Ishikawa (cell line): ENCODE results near the gene NPC1L1.

Experiments
- CEBPB ChIP-seq: IDR thresholded peaks from 2 replicates; pipeline ENCODE4 v1.6.1; 2012
- CREB1 ChIP-seq: IDR thresholded peaks from 2 replicates; pipeline ENCODE4 v1.6.1; 2012; ENCODE audit warnings: low read depth
- EGR1 ChIP-seq: IDR thresholded peaks from 2 replicates; pipeline ENCODE4 v1.6.1; 2012
- EP300 ChIP-seq: IDR thresholded peaks from 2 replicates; pipeline ENCODE4 v1.6.1; 2012; ENCODE audit warnings: borderline replicate concordance
- FOXM1 ChIP-seq: IDR thresholded peaks from 2 replicates; pipeline ENCODE4 v1.6.1; 2012; ENCODE audit warnings: low read depth, borderline replicate concordance
- NFIC ChIP-seq: IDR thresholded peaks from 2 replicates; pipeline ENCODE4 v1.6.1; 2012
- RAD21 ChIP-seq: IDR thresholded peaks from 2 replicates; pipeline ENCODE4 v1.6.1; 2012; ENCODE audit warnings: low read depth
- TAF1 ChIP-seq: IDR thresholded peaks from 2 replicates; pipeline ENCODE4 v1.6.1; 2012; ENCODE audit warnings: low read depth, mild to moderate bottlenecking
- TCF12 ChIP-seq: IDR thresholded peaks from 2 replicates; pipeline ENCODE4 v1.6.1; 2012; ENCODE audit warnings: low read depth
- TEAD4 ChIP-seq: IDR thresholded peaks from 2 replicates; pipeline ENCODE4 v1.6.1; 2012
- YY1 ChIP-seq: IDR thresholded peaks from 2 replicates; pipeline ENCODE4 v1.6.1; 2012; ENCODE audit warnings: low read depth
- ZBTB7A ChIP-seq: IDR thresholded peaks from 2 replicates; pipeline ENCODE4 v1.6.1; 2012; ENCODE audit warnings: low read depth
- TF ChIP-seq, protein P1 (sequence below): IDR thresholded peaks from 2 replicates; pipeline ENCODE4 v1.6.1; 2012
- TF ChIP-seq, protein P2 (sequence below): IDR thresholded peaks from 2 replicates; pipeline ENCODE4 v1.6.1; 2012
- TF ChIP-seq, protein P3 (sequence below): IDR thresholded peaks from 2 replicates; pipeline ENCODE4 v1.6.1; 2012; ENCODE audit warnings: low read depth, mild to moderate bottlenecking

NPC1L1 gene, protein sequence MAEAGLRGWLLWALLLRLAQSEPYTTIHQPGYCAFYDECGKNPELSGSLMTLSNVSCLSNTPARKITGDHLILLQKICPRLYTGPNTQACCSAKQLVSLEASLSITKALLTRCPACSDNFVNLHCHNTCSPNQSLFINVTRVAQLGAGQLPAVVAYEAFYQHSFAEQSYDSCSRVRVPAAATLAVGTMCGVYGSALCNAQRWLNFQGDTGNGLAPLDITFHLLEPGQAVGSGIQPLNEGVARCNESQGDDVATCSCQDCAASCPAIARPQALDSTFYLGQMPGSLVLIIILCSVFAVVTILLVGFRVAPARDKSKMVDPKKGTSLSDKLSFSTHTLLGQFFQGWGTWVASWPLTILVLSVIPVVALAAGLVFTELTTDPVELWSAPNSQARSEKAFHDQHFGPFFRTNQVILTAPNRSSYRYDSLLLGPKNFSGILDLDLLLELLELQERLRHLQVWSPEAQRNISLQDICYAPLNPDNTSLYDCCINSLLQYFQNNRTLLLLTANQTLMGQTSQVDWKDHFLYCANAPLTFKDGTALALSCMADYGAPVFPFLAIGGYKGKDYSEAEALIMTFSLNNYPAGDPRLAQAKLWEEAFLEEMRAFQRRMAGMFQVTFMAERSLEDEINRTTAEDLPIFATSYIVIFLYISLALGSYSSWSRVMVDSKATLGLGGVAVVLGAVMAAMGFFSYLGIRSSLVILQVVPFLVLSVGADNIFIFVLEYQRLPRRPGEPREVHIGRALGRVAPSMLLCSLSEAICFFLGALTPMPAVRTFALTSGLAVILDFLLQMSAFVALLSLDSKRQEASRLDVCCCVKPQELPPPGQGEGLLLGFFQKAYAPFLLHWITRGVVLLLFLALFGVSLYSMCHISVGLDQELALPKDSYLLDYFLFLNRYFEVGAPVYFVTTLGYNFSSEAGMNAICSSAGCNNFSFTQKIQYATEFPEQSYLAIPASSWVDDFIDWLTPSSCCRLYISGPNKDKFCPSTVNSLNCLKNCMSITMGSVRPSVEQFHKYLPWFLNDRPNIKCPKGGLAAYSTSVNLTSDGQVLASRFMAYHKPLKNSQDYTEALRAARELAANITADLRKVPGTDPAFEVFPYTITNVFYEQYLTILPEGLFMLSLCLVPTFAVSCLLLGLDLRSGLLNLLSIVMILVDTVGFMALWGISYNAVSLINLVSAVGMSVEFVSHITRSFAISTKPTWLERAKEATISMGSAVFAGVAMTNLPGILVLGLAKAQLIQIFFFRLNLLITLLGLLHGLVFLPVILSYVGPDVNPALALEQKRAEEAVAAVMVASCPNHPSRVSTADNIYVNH (N-terminal part only)

DNA sequence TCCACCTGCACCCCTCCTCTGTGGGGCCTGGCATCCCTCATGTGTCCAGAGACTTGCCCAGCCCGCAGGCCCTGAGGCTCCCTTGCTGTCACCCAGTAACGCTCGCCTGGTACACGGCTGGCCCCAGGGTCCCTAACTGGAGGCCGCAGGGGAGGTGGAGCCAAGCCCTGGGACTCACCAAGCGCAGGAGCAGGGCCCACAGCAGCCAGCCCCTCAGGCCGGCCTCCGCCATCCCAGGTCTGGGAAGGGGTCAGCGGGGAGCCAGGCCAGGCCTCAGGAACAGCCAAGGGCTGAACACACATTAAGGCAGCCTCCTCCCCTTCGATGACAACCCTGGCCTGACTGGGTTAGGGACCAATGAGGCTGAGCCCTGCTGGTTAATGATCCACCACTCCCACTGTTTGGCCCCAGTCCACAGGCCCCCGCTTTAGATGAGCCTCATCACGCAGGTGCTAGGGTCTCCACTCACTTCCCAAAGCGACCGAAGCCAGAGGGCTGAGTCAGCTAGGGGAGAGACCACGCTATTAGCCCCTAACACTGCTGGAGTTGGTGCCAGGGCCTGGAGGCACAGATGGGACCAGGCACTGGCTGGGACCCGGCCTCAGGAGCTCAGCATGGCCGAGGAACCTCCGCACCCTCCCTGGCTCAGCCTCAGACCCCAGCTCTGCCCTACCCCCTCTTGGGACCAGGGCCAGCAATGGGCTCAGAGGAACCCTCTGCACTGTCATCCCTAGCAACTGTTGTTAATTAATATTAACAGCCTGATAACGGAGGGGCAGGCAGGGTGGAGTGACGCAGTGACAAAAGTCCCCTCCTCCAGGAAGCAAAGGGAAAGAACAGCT lies at the start of gene NPC1L1:
Gene NPC1L1, minus strand, starts transcription at position 303 of the 842 bp plus-strand sequence. Its CDS starts 71 bp downstream, at position 232.
- TF ChIP-seq, protein P1, sequence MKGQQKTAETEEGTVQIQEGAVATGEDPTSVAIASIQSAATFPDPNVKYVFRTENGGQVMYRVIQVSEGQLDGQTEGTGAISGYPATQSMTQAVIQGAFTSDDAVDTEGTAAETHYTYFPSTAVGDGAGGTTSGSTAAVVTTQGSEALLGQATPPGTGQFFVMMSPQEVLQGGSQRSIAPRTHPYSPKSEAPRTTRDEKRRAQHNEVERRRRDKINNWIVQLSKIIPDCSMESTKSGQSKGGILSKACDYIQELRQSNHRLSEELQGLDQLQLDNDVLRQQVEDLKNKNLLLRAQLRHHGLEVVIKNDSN = no peak
- no peak for TF ChIP-seq EGR1
- no peak for TF ChIP-seq ZBTB7A
- TF ChIP-seq, protein P2, sequence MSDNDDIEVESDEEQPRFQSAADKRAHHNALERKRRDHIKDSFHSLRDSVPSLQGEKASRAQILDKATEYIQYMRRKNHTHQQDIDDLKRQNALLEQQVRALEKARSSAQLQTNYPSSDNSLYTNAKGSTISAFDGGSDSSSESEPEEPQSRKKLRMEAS = no peak
- TF ChIP-seq YY1 = no peak
- no peak for TF ChIP-seq TEAD4
- TF ChIP-seq RAD21 = no peak
- no peak for TF ChIP-seq FOXM1
- TF ChIP-seq CEBPB = no peak

DNA sequence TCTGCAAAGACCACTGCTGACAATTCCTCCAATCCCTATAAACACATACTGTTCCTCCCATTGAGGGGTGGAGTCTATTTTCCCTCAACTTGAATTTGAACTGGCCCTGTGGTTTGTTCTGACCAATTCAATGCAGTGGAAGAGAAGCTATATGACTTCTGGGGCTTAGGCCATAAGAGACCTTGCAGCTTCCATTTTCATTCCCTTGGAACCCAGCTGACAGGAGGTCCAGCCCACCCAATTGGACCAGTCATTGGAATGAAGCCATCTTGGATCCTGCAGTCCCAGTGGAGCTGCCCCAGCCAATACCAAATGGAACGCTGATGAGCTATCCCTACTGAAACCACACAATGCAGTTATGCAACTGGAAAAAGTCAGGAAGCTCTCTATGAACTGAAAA lies 49.8 kb upstream of the NPC1L1 start:
- no peak for TF ChIP-seq CREB1
- no peak for TF ChIP-seq NFIC
- TF ChIP-seq RAD21 = no peak
- TF ChIP-seq, protein P2 = no peak
- no peak for TF ChIP-seq TAF1

DNA sequence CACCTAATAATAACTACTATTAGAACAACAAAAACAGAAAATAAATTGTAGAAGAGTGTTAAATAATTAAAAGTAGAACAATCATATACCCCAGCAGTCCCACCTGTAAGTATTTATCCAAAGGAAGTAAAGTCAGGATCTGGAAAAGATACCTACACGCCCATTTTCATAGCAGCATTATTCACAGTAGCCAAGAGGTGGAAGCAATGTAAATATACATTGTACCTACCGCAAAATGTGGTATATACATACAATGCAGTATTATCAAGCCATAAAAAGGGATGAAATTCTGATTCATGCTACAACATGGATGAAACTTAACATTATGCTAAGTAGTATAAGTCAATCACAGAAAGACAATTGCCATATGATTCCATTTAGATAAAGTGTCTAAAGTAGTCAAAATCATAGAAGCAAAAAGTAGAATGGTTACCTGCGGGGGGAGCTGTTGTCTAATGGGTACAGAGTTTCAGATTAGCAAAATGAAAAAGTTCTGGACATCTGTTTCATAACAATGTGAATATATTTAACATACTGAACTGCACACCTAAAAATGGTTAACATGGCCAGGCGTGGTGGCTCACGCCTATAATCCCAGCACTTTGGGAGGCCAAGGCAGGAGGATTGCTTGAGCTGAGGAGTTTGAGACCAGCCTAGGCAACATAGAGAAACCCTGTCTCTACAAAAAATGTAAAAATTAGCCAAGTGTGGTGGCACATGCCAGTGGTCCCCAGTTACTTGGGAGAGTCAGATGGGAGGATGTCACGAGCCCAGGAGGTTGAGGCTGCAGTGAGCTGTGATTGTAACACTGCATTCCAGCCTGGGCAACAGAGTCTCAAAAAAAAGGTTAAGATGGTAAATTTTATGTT lies 46.9 kb upstream of the NPC1L1 start:
- no peak for TF ChIP-seq YY1
- peak; percentile 87 for TF ChIP-seq RAD21
- TF ChIP-seq, protein P2 = no peak

DNA sequence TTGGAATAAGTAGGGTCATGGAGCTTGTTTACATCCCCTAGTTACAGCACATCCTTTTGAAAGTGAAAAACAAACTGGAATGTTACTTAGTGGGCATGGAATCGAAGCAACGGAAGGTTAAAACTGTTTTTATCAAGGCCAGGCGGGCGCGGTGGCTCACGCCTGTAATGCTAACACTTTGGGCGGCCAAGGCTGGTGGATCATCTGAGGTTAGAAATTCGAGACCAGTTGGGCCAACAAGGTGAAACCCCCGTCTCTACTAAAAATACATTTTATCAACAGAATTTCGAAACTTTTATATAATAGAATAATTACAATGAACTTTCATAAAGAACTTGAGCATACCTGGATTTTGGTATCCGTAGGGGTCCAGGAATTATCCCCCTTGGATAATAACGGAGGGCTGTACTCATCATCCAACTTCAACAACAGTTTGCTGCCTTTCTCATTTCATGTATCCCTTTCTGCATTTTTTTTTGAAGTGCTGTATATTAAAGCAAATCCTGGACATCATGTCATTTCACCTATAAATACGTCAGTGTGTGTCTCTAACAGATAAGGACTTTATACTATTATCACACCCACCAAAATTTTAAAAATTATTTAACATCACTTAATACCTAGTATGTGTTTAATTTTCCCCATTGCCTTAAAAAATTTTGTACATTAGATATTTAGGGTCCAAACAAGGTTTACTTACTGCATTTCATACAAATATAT lies 42.2 kb upstream of the NPC1L1 start:
- TF ChIP-seq CREB1 (no peak), FOXM1 (no peak), YY1 (no peak), ZBTB7A (no peak), TAF1 (no peak), EGR1 (no peak), RAD21 (no peak), EP300 (no peak), NFIC (no peak), CEBPB (no peak), TCF12 (no peak)
- TF ChIP-seq, protein P1 = no peak
- TF ChIP-seq, protein P2 = no peak
- TF ChIP-seq, protein P3, sequence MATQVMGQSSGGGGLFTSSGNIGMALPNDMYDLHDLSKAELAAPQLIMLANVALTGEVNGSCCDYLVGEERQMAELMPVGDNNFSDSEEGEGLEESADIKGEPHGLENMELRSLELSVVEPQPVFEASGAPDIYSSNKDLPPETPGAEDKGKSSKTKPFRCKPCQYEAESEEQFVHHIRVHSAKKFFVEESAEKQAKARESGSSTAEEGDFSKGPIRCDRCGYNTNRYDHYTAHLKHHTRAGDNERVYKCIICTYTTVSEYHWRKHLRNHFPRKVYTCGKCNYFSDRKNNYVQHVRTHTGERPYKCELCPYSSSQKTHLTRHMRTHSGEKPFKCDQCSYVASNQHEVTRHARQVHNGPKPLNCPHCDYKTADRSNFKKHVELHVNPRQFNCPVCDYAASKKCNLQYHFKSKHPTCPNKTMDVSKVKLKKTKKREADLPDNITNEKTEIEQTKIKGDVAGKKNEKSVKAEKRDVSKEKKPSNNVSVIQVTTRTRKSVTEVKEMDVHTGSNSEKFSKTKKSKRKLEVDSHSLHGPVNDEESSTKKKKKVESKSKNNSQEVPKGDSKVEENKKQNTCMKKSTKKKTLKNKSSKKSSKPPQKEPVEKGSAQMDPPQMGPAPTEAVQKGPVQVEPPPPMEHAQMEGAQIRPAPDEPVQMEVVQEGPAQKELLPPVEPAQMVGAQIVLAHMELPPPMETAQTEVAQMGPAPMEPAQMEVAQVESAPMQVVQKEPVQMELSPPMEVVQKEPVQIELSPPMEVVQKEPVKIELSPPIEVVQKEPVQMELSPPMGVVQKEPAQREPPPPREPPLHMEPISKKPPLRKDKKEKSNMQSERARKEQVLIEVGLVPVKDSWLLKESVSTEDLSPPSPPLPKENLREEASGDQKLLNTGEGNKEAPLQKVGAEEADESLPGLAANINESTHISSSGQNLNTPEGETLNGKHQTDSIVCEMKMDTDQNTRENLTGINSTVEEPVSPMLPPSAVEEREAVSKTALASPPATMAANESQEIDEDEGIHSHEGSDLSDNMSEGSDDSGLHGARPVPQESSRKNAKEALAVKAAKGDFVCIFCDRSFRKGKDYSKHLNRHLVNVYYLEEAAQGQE = no peak
